ENCODE measurements around the gene HOXC12. TPM values are rescaled to one million over a fixed set of nuclear protein-coding genes. Genes with fewer than 3 reads are reported as not detected.

Gene HOXC12
- total RNA-seq, 1 donor from 2014 or later: not detected

GRCh38 chr12:53963434-53964314 is 9.0 kb downstream of the HOXC12 start:
- H3K36me3 ChIP-seq (ENCODE audit: control insufficient read depth, insufficient read depth, low read length): no peaks in the 10 kb centered on the region
- DNase-seq (ENCODE audit: low read depth): no peak
- FAIRE-seq: no peak

GRCh38 chr12:53964315-53964713 is 9.6 kb downstream of the HOXC12 start:
- H3K4me3 ChIP-seq (ENCODE audit: low read depth, low read length): no peak overlapping the region
- TF ChIP-seq, protein P1, sequence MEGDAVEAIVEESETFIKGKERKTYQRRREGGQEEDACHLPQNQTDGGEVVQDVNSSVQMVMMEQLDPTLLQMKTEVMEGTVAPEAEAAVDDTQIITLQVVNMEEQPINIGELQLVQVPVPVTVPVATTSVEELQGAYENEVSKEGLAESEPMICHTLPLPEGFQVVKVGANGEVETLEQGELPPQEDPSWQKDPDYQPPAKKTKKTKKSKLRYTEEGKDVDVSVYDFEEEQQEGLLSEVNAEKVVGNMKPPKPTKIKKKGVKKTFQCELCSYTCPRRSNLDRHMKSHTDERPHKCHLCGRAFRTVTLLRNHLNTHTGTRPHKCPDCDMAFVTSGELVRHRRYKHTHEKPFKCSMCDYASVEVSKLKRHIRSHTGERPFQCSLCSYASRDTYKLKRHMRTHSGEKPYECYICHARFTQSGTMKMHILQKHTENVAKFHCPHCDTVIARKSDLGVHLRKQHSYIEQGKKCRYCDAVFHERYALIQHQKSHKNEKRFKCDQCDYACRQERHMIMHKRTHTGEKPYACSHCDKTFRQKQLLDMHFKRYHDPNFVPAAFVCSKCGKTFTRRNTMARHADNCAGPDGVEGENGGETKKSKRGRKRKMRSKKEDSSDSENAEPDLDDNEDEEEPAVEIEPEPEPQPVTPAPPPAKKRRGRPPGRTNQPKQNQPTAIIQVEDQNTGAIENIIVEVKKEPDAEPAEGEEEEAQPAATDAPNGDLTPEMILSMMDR (IDR thresholded peaks at IDR 0.05; ENCODE audit: insufficient read depth, low read length, severe bottlenecking): no peak
- no peaks in the 10 kb centered on the region for H3K36me3 ChIP-seq (ENCODE audit: control insufficient read depth, insufficient read depth, low read length)
- H3K27me3 ChIP-seq (ENCODE audit: control insufficient read depth, insufficient read depth, low read length): peaks cover 83% of the 10 kb centered on the region
- no peak for DNase-seq (ENCODE audit: low read depth)
- FAIRE-seq: no peak

More at GRCh38 chr12:53963434-53964314, 9.0 kb downstream of the HOXC12 start:
- H3K4me3 ChIP-seq (ENCODE audit: low read depth, low read length): no peak overlapping the region
- peaks cover 79% of the 10 kb centered on the region for H3K27me3 ChIP-seq (ENCODE audit: control insufficient read depth, insufficient read depth, low read length)
- TF ChIP-seq, protein P1 (IDR thresholded peaks at IDR 0.05; ENCODE audit: insufficient read depth, low read length, severe bottlenecking): no peak

- FAIRE-seq: no peak
- H3K4me3 ChIP-seq (ENCODE audit: low read depth, low read length): no peak overlapping the region
- H3K36me3 ChIP-seq (ENCODE audit: control insufficient read depth, insufficient read depth, low read length): no peaks in the 10 kb centered on the region
- TF ChIP-seq, protein P1 (IDR thresholded peaks at IDR 0.05; ENCODE audit: insufficient read depth, low read length, severe bottlenecking): no peak
- H3K27me3 ChIP-seq (ENCODE audit: control insufficient read depth, insufficient read depth, low read length): peaks cover 84% of the 10 kb centered on the region
- DNase-seq (ENCODE audit: low read depth): no peak
Observed at GRCh38 chr12:53965281-53966084, 10.8 kb downstream of the HOXC12 start.

- peaks cover 85% of the 10 kb centered on the region for H3K27me3 ChIP-seq (ENCODE audit: control insufficient read depth, insufficient read depth, low read length)
- FAIRE-seq (no peak), DNase-seq (ENCODE audit: low read depth) (no peak)
- TF ChIP-seq, protein P1 (IDR thresholded peaks at IDR 0.05; ENCODE audit: insufficient read depth, low read length, severe bottlenecking): no peak
- H3K36me3 ChIP-seq (ENCODE audit: control insufficient read depth, insufficient read depth, low read length): no peaks in the 10 kb centered on the region
- H3K4me3 ChIP-seq (ENCODE audit: low read depth, low read length): no peak overlapping the region
Observed at GRCh38 chr12:53966085-53966384, 11.3 kb downstream of the HOXC12 start.

DNA sequence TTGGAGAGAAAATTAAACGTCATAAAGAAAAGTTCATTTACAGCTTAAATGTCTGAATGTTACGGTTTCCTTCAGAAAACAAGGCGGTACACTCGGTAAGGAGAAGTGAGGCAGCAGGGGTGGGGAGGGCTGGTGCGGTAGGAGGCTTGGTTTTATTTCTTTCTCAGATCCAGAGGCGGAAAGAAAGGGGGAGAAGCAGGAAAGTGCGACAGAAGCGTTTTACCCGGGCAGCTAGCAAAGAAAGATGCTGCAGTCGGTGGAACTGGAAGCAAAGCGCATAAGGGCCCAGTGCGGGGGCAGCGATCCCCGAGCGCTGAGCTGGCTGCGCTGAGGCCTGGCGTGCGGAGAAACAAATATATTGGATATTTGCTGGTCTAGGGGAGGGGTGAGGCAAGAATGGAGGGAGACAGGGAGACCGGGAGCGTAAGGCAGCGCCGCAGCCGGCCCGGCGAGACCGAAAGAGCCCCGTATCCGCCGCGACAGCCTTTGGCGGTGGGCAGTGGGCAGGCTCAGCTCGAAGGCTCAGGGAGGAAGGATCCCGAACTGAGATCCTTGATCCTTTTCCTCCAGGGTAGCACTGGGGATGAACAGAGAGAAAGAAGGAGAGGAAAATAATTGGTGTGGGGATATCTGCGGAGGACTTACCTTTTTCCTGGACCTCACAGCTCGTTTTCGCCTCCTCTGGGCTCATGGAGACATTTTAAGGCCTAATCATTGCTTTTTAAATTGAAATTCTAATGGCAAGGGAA is 11.9 kb downstream of the HOXC12 start:
- TF ChIP-seq, protein P1 (IDR thresholded peaks at IDR 0.05; ENCODE audit: insufficient read depth, low read length, severe bottlenecking): no peak
- peaks cover 88% of the 10 kb centered on the region for H3K27me3 ChIP-seq (ENCODE audit: control insufficient read depth, insufficient read depth, low read length)
- FAIRE-seq: no peak

More for the DNA sequence above, 11.9 kb downstream of the HOXC12 start:
- no peak for DNase-seq (ENCODE audit: low read depth)
- no peaks in the 10 kb centered on the region for H3K36me3 ChIP-seq (ENCODE audit: control insufficient read depth, insufficient read depth, low read length)
- no peak overlapping the region for H3K4me3 ChIP-seq (ENCODE audit: low read depth, low read length)

Measured in bronchial epithelial cell (primary cell).